Lung (tissue), 12 donors: Measurements from ENCODE around the gene EHD3. TPM values are rescaled to one million over a fixed set of nuclear protein-coding genes. Genes with fewer than 3 reads are reported as not detected.
A peak's percentile ranks its signal among the peaks of the same experiment; 100 is the strongest.

Source experiments
- ATAC-seq: fragments of 200-7000 bp; cut with Tn5 transposase; one replicate; pipeline ENCODE4 v1.9.1; 2020; ENCODE audit warnings: moderate number of reproducible peaks; ENCODE audit not compliant: insufficient read depth, low FRiP score
- DNase-seq, 3 donors: peaks; one replicate each; pipeline ENCODE4 v3.0.0-alpha.2; 2013 to 2017
- H3K27ac ChIP-seq, 2 donors: one replicate each; pipeline ENCODE4 v1.5.1; 2013; ENCODE audit warnings: mild to moderate bottlenecking in 2 of 2, moderate library complexity in 2 of 2, control low read depth in 1 of 2, inconsistent platforms in 1 of 2, low read depth in 1 of 2, low read length in 1 of 2
- H3K27me3 ChIP-seq, 3 donors: one replicate each; pipeline ENCODE4 v1.5.1; 2013; ENCODE audit warnings: low read length in 2 of 3; ENCODE audit not compliant: control insufficient read depth in 3 of 3, insufficient read depth in 3 of 3
- H3K36me3 ChIP-seq, 4 donors: one replicate each; pipeline ENCODE4 v1.5.1; 2013; ENCODE audit warnings: low read length in 4 of 4, mild to moderate bottlenecking in 1 of 4, moderate library complexity in 1 of 4; ENCODE audit not compliant: control insufficient read depth in 4 of 4, insufficient read depth in 4 of 4
- H3K4me1 ChIP-seq, 5 donors: one replicate each; pipeline ENCODE4 v1.5.1; 2013; ENCODE audit warnings: low read length in 5 of 5, mild to moderate bottlenecking in 2 of 5, moderate library complexity in 1 of 5; ENCODE audit not compliant: control insufficient read depth in 5 of 5, insufficient read depth in 5 of 5
- H3K4me3 ChIP-seq: one replicate; pipeline ENCODE4 v1.5.1; 2013; ENCODE audit warnings: mild to moderate bottlenecking, control low read depth, moderate library complexity
- H3K9ac ChIP-seq, 2 donors: one replicate each; pipeline ENCODE4 v1.5.1; 2013; ENCODE audit warnings: low read length in 2 of 2, control low read depth in 1 of 2; ENCODE audit not compliant: insufficient read depth in 1 of 2
- H3K9me3 ChIP-seq, 4 donors: one replicate each; pipeline ENCODE4 v1.5.1; 2013; ENCODE audit warnings: low read length in 3 of 4, mild to moderate bottlenecking in 1 of 4, moderate library complexity in 1 of 4; ENCODE audit not compliant: control insufficient read depth in 4 of 4, insufficient read depth in 3 of 4
- CTCF ChIP-seq: IDR thresholded peaks from 2 replicates; pipeline ENCODE4 v1.5.1; 2012; ENCODE audit warnings: mild to moderate bottlenecking; ENCODE audit errors: control extremely low read depth, extremely low read depth
- WGBS, 2 donors: extraction: QIAGEN DNeasy Blood & Tissue Kit; methylation state at CpG; one replicate each; pipeline ENCODE4 v1.1.7; 2013; 5-methylcytosine and 5-hydroxymethylcytosine counted together
- polyA plus RNA-seq, 2 donors: library from polyadenylated mRNA; stranded (reverse); fragments of 200-250 nt; gene quantifications; one replicate each; pipeline ENCODE4 v1.2.1, GENCODE V29; 2013
- total RNA-seq, 2 donors: library from RNA; depleted of rRNA in 1 of 2; stranded (reverse); fragments of >200 nt in 1 of 2; gene quantifications; one replicate each; pipeline ENCODE4 v1.2.1, GENCODE V29; 2014 to 2021
- donor health status: control.
- donor health status: control.
- donor health status: Bipolar disorder and iron deficiency.
- donor health status: healthy.
- donor health status: DM: yes; HTN: yes; CAD: no.

Gene EHD3
- total and polyA plus RNA-seq, 4 donors, result 1.5 to 9.5 (median 5.1) TPM

DNA sequence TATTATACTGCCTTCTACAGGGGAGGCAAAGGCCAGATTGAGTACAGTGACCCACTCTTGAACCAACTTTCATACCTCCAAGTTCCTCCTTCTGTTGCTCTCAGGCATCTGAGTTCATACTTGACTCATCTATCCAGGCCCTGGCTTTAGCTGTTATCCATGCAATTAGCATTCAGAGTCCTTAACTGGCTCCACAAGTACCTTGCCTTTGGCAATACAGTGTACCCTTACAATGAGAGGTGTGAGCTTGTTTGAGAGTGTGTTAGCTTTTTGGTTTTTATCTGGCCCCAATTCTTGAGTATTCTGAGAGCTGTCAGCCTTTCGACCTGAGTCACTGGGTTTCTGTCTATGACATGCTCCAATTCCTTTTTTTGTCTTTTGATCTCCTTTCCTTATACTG lies 60.2 kb downstream of the EHD3 start:
- DNase-seq (no peak), ATAC-seq (no peak)
- no peaks in the 10 kb centered on the region for H3K36me3 ChIP-seq
- WGBS, 2 donors, result 67 to 87% methylated on average over 1 of the region's 1 CpG
- H3K4me1 ChIP-seq, result peaks cover 0 to 25% (median 5%) of the 10 kb centered on the region in 5 donors
- no peak overlapping the region for H3K9ac ChIP-seq
- H3K27ac ChIP-seq, result no peak overlapping the region
- TF ChIP-seq CTCF, result no peak
- no peak overlapping the region for H3K4me3 ChIP-seq
- no peaks in the 10 kb centered on the region for H3K9me3 ChIP-seq
- H3K27me3 ChIP-seq, result no peaks in the 10 kb centered on the region

- peak overlapping the region; percentile 37 to 79 for H3K27ac ChIP-seq
- no peak overlapping the region for H3K4me3 ChIP-seq
- H3K4me1 ChIP-seq, result peaks cover 0 to 25% (median 5%) of the 10 kb centered on the region in 5 donors
- 48 to 66% methylated on average over 8 of the region's 8 CpGs for WGBS, 2 donors
- DNase-seq (peak in 1 of 3 donors; percentile 29), ATAC-seq (no peak)
- no peaks in the 10 kb centered on the region for H3K36me3 ChIP-seq
- no peaks in the 10 kb centered on the region for H3K9me3 ChIP-seq
- TF ChIP-seq CTCF, result no peak
- H3K9ac ChIP-seq, result no peak overlapping the region
- H3K27me3 ChIP-seq, result no peaks in the 10 kb centered on the region
Measured at GRCh38 chr2:31296641-31297287, 62.8 kb downstream of the EHD3 start.

DNA sequence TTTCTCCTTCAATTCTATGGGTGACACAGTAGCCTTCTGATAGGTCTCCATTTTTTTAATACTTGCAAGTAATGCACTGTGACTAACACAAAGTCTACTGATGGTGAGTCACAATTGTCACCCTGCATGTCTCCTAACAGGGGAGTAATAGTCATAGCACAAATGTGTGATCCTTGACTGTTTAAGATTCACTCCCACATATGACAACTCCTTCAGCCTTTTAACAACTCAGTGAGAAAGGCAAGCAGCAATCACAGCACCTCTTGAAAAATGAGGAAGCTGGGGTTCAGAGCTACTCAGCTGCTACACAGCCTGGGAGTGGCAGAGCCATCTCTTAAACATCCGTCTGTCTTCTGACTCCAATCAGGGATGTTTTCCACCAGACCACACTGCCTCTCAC lies 63.8 kb downstream of the EHD3 start:
- Histone ChIP-seq H3K9me3 (no peaks in the 10 kb centered on the region), H3K4me1 (peaks cover 0 to 25% (median 6%) of the 10 kb centered on the region in 5 donors), H3K27ac (peak overlapping the region in 1 of 2 donors; percentile 81), H3K4me3 (no peak overlapping the region), H3K9ac (no peak overlapping the region), H3K36me3 (no peaks in the 10 kb centered on the region), H3K27me3 (no peaks in the 10 kb centered on the region)
- 10 to 36% methylated on average over 1 of the region's 1 CpG for WGBS, 2 donors
- ATAC-seq, result peak; percentile 44
- no peak for DNase-seq
- TF ChIP-seq CTCF, result no peak

DNA sequence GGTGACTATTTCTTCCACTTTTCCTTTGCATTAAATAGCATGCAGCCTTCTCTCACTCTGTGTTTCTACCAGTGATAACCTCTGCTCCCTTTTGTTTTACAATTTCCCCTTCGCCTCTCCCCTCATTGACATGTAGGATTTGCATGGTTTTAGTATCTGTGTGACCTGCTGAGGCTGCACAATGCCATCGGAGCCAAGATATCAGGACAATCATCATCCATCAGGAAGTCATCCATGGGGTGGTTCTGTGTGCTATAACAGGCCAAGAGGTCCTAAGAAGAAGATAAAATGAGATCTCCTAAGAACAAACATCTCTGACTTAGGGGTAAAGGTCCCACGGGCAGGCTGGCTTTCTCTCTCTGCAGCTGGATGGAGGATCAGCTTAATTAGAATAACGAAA lies 65.6 kb downstream of the EHD3 start:
- H3K9ac ChIP-seq, result no peak overlapping the region
- no peak for ATAC-seq
- H3K36me3 ChIP-seq, result no peaks in the 10 kb centered on the region
- H3K27me3 ChIP-seq, result no peaks in the 10 kb centered on the region
- no peaks in the 10 kb centered on the region for H3K9me3 ChIP-seq
- no peak overlapping the region for H3K4me3 ChIP-seq
- no peak for DNase-seq
- WGBS, 2 donors, result 62 to 74% methylated on average over 4 of the region's 4 CpGs
- TF ChIP-seq CTCF, result no peak
- no peak overlapping the region for H3K27ac ChIP-seq
- H3K4me1 ChIP-seq, result peaks cover 0 to 32% (median 14%) of the 10 kb centered on the region in 5 donors
